HepG2 (cell line): Measurements from ENCODE around the gene MAP2K5.

Experiments
- CTCF ChIP-seq: sonication (generic); formaldehyde crosslinking; IDR thresholded peaks from 2 replicates; pipeline ENCODE4 v1.5.0; 2020; ENCODE audit warnings: mild to moderate bottlenecking, missing genetic modification reagents, moderate library complexity
- EZH2 ChIP-seq: conservative IDR thresholded peaks from 2 replicates; pipeline ENCODE4 v1.6.1; 2012; ENCODE audit warnings: mild to moderate bottlenecking, low read depth, low read length, moderate library complexity
- FOXP4 ChIP-seq: sonication (generic); formaldehyde crosslinking; IDR thresholded peaks from 2 replicates; pipeline ENCODE4 v1.4.0; 2020; ENCODE audit warnings: missing genetic modification reagents
- MEF2D ChIP-seq: sonication (generic); formaldehyde crosslinking; IDR thresholded peaks from 2 replicates; pipeline ENCODE4 v1.5.1; 2020; ENCODE audit warnings: mild to moderate bottlenecking, missing genetic modification reagents
- MYC ChIP-seq: sonication (generic); formaldehyde crosslinking; IDR thresholded peaks from 2 replicates; pipeline ENCODE4 v1.9.0; 2021; ENCODE audit warnings: missing genetic modification reagents, borderline replicate concordance
- POLR2A ChIP-seq, 2 experiments: IDR thresholded peaks; 2 replicates each; pipeline ENCODE4 v1.6.1; 2011; ENCODE audit warnings: low read depth in 2 of 2, low read length in 2 of 2, mild to moderate bottlenecking in 1 of 2, moderate library complexity in 1 of 2; ENCODE audit not compliant: insufficient read depth in 1 of 2
- POLR2AphosphoS5 ChIP-seq: IDR thresholded peaks from 2 replicates; pipeline ENCODE4 v1.6.1; 2012; ENCODE audit warnings: low read depth, low read length
- STAT6 ChIP-seq: sonication (generic); formaldehyde crosslinking; IDR thresholded peaks from 2 replicates; pipeline ENCODE4 v1.4.0; 2020; ENCODE audit warnings: missing genetic modification reagents, mild to moderate bottlenecking, borderline replicate concordance
- USF2 ChIP-seq, 2 experiments: sonication (generic) in 1 of 2; formaldehyde crosslinking in 1 of 2; IDR thresholded peaks; 2 replicates each; pipeline versions ENCODE4 v1.5.1 to v1.6.1; 2011 to 2020; ENCODE audit warnings: borderline replicate concordance in 1 of 2, low read depth in 1 of 2, low read length in 1 of 2, mild to moderate bottlenecking in 1 of 2, missing genetic modification reagents in 1 of 2, moderate library complexity in 1 of 2
- ZC3H4 ChIP-seq: sonication (generic); formaldehyde crosslinking; IDR thresholded peaks from 2 replicates; pipeline ENCODE4 v1.4.0; 2020; ENCODE audit warnings: missing genetic modification reagents, borderline replicate concordance
- TF ChIP-seq, protein P1 (sequence below): IDR thresholded peaks from 2 replicates; pipeline ENCODE4 v1.6.1; 2012; ENCODE audit warnings: low read length, improper control_type of control experiment
- TF ChIP-seq, protein P2 (sequence below): sonication (generic); formaldehyde crosslinking; IDR thresholded peaks from 2 replicates; pipeline ENCODE4 v1.4.0; 2020; ENCODE audit warnings: missing genetic modification reagents, borderline replicate concordance

DNA sequence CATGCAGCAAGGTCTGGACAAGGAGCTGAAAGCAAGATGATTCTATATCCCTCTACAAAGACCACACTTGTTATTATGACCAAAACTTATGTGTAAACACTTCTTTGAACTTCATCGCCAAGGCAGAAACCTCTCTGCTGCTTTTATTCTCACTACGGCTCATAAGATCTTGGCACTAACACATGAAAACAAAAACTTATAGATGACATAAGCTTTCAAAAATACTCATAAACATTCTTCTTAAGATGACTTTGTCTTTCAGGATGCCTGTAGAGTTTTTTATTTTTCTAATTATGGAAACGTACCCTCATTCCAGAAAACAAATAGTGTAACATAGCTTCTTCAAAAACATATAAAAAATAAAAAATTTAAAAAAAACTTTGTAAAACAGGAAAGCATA lies 34.1 kb upstream of the MAP2K5 start:
- no peak for TF ChIP-seq POLR2A (IDR thresholded peaks at IDR 0.05; ENCODE audit: insufficient read depth in 1 of 2, low read depth in 2 of 2, low read length in 2 of 2)
- TF ChIP-seq CTCF (CRISPR knock-in tag) = no peak
- no peak for TF ChIP-seq USF2 (IDR thresholded peaks at IDR 0.05; ENCODE audit: low read depth, low read length)
- no peak for TF ChIP-seq USF2 (CRISPR knock-in tag; IDR thresholded peaks at IDR 0.05; ENCODE audit: borderline replicate concordance)
- TF ChIP-seq EZH2 = no peak
- TF ChIP-seq, protein P1, sequence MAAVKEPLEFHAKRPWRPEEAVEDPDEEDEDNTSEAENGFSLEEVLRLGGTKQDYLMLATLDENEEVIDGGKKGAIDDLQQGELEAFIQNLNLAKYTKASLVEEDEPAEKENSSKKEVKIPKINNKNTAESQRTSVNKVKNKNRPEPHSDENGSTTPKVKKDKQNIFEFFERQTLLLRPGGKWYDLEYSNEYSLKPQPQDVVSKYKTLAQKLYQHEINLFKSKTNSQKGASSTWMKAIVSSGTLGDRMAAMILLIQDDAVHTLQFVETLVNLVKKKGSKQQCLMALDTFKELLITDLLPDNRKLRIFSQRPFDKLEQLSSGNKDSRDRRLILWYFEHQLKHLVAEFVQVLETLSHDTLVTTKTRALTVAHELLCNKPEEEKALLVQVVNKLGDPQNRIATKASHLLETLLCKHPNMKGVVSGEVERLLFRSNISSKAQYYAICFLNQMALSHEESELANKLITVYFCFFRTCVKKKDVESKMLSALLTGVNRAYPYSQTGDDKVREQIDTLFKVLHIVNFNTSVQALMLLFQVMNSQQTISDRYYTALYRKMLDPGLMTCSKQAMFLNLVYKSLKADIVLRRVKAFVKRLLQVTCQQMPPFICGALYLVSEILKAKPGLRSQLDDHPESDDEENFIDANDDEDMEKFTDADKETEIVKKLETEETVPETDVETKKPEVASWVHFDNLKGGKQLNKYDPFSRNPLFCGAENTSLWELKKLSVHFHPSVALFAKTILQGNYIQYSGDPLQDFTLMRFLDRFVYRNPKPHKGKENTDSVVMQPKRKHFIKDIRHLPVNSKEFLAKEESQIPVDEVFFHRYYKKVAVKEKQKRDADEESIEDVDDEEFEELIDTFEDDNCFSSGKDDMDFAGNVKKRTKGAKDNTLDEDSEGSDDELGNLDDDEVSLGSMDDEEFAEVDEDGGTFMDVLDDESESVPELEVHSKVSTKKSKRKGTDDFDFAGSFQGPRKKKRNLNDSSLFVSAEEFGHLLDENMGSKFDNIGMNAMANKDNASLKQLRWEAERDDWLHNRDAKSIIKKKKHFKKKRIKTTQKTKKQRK = no peak
- no peak for TF ChIP-seq MEF2D
- TF ChIP-seq, protein P2, sequence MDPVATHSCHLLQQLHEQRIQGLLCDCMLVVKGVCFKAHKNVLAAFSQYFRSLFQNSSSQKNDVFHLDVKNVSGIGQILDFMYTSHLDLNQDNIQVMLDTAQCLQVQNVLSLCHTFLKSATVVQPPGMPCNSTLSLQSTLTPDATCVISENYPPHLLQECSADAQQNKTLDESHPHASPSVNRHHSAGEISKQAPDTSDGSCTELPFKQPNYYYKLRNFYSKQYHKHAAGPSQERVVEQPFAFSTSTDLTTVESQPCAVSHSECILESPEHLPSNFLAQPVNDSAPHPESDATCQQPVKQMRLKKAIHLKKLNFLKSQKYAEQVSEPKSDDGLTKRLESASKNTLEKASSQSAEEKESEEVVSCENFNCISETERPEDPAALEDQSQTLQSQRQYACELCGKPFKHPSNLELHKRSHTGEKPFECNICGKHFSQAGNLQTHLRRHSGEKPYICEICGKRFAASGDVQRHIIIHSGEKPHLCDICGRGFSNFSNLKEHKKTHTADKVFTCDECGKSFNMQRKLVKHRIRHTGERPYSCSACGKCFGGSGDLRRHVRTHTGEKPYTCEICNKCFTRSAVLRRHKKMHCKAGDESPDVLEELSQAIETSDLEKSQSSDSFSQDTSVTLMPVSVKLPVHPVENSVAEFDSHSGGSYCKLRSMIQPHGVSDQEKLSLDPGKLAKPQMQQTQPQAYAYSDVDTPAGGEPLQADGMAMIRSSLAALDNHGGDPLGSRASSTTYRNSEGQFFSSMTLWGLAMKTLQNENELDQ (CRISPR knock-in tag) = no peak
- no peak for TF ChIP-seq POLR2AphosphoS5
- no peak for TF ChIP-seq FOXP4 (CRISPR knock-in tag)
- TF ChIP-seq MYC (CRISPR knock-in tag) = no peak
- TF ChIP-seq STAT6 (CRISPR knock-in tag) = no peak
- no peak for TF ChIP-seq ZC3H4 (CRISPR knock-in tag)
